SK-N-SH treated with all-trans-retinoic acid at 6 μM for 48 hours (cell line): ENCODE results near the gene PCIF1.

ENCODE experiments used
- ATAC-seq: fragments of 200-7000 bp; cut with Tn5 transposase; 3 replicates; pipeline ENCODE4 v1.9.1; 2020; ENCODE audit warnings: mild to moderate bottlenecking, moderate library complexity
- ARNTL ChIP-seq: fragments of 450-650 bp; formaldehyde crosslinking; IDR thresholded peaks from 2 replicates; pipeline ENCODE4 v1.5.0; 2020; ENCODE audit warnings: low read depth, mild to moderate bottlenecking, moderate library complexity, borderline replicate concordance
- BACH2 ChIP-seq: fragments of 250-450 bp; sonication (Bioruptor Pico); IDR thresholded peaks from 2 replicates; pipeline ENCODE4 v1.9.0; 2021; ENCODE audit warnings: mild to moderate bottlenecking, borderline replicate concordance
- CSRNP3 ChIP-seq: fragments of 250-450 bp; sonication (Bioruptor Pico); IDR thresholded peaks from 2 replicates; pipeline ENCODE4 v1.5.1; 2021; ENCODE audit warnings: mild to moderate bottlenecking, moderate library complexity
- ESRRG ChIP-seq: fragments of 250-450 bp; sonication (Bioruptor Pico); IDR thresholded peaks from 2 replicates; pipeline ENCODE4 v1.6.1; 2021; ENCODE audit warnings: mild to moderate bottlenecking
- GLIS3 ChIP-seq: fragments of 250-450 bp; sonication (Bioruptor Pico); IDR thresholded peaks from 2 replicates; pipeline ENCODE4 v1.5.0; 2020; ENCODE audit warnings: mild to moderate bottlenecking, moderate library complexity
- ISL1 ChIP-seq: fragments of 250-450 bp; sonication (Bioruptor Pico); IDR thresholded peaks from 2 replicates; pipeline ENCODE4 v2.1.2; 2022; ENCODE audit warnings: mild to moderate bottlenecking, moderate library complexity
- OSR1 ChIP-seq: fragments of 250-450 bp; sonication (Bioruptor Pico); IDR thresholded peaks from 2 replicates; pipeline ENCODE4 v1.8.0; 2022; ENCODE audit warnings: moderate library complexity, mild to moderate bottlenecking, inconsistent platforms
- POU6F1 ChIP-seq: fragments of 250-450 bp; sonication (Bioruptor Pico); IDR thresholded peaks from 2 replicates; pipeline ENCODE4 v1.8.0; 2021; ENCODE audit warnings: low read depth, mild to moderate bottlenecking, moderate library complexity, borderline replicate concordance
- SNAI2 ChIP-seq: fragments of 250-450 bp; sonication (Bioruptor Pico); IDR thresholded peaks from 2 replicates; pipeline ENCODE4 v1.5.0; 2020; ENCODE audit warnings: mild to moderate bottlenecking, moderate library complexity
- TSHZ2 ChIP-seq: fragments of 250-450 bp; sonication (Bioruptor Pico); IDR thresholded peaks from 2 replicates; pipeline ENCODE4 v1.5.0; 2020; ENCODE audit warnings: mild to moderate bottlenecking, moderate library complexity
- ZNF70 ChIP-seq: fragments of 450-650 bp; formaldehyde crosslinking; IDR thresholded peaks from 2 replicates; pipeline ENCODE4 v1.5.0; 2020; ENCODE audit warnings: mild to moderate bottlenecking, moderate library complexity
- TF ChIP-seq, protein P1 (sequence below): fragments of 250-450 bp; sonication (Bioruptor Pico); IDR thresholded peaks from 2 replicates; pipeline ENCODE4 v1.5.1; 2020; ENCODE audit warnings: low read depth, mild to moderate bottlenecking, moderate library complexity

Gene PCIF1

GRCh38 chr20:45945678-45946148, 11.2 kb downstream of the PCIF1 start (continued):
- no peak for TF ChIP-seq ZNF70 (CRISPR knock-in tag)
- TF ChIP-seq POU6F1 = no peak
- no peak for TF ChIP-seq ARNTL (CRISPR knock-in tag)
- no peak for TF ChIP-seq SNAI2 (CRISPR knock-in tag)
- no peak for TF ChIP-seq ISL1 (CRISPR knock-in tag)

DNA sequence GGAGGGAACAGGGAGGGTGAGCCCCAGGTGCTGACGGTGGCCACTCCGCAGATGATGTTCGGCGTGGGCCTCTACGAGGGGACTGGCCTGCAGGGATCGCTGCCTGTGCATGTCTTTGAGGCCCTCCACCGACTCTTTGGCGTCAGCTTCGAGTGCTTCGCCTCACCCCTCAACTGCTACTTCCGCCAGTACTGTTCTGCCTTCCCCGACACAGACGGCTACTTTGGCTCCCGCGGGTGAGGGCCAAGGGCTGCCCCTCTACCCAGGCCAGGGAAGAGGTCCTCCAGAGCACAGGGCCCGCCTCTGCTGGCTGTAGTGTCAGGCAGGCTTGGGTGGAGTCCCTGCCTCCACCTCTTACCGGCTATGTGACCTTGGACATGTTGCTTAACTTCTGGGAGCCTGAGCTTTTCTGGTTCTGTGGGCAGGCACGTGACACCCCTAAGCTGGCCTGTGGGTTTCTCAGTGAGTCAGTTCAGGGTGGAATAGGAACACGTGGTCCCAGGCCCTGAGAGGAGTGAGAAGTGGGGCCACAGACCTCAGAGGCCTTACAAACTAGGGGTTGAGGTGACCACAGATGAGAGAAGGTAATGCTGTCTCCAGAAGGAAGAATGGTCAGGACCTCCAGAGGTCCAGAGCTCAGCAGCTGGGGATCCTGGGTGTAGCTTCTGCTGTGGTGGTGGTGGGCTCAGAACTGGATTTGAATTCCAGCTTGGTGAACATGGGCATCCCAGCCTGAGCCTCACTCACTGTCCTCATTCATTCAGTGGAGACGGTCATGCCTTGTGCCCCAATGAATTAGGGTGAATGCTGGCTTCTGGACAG, 11.9 kb downstream of the PCIF1 start:
- no peak for ATAC-seq

GRCh38 chr20:45947110-45947866, 12.8 kb downstream of the PCIF1 start:
- no peak for ATAC-seq

More for the DNA sequence above, 11.9 kb downstream of the PCIF1 start:
- TF ChIP-seq ESRRG (no peak), OSR1 (CRISPR knock-in tag) (no peak), POU6F1 (no peak)
- TF ChIP-seq, protein P1, sequence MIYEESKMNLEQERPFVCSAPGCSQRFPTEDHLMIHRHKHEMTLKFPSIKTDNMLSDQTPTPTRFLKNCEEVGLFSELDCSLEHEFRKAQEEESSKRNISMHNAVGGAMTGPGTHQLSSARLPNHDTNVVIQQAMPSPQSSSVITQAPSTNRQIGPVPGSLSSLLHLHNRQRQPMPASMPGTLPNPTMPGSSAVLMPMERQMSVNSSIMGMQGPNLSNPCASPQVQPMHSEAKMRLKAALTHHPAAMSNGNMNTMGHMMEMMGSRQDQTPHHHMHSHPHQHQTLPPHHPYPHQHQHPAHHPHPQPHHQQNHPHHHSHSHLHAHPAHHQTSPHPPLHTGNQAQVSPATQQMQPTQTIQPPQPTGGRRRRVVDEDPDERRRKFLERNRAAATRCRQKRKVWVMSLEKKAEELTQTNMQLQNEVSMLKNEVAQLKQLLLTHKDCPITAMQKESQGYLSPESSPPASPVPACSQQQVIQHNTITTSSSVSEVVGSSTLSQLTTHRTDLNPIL (CRISPR knock-in tag) = no peak

More at GRCh38 chr20:45947110-45947866, 12.8 kb downstream of the PCIF1 start:
- TF ChIP-seq TSHZ2 (CRISPR knock-in tag) = no peak
- no peak for TF ChIP-seq BACH2 (CRISPR knock-in tag)
- no peak for TF ChIP-seq GLIS3 (CRISPR knock-in tag)
- no peak for TF ChIP-seq ZNF70 (CRISPR knock-in tag)
- TF ChIP-seq, protein P1 (CRISPR knock-in tag) = no peak
- TF ChIP-seq CSRNP3 (CRISPR knock-in tag) = no peak
- no peak for TF ChIP-seq OSR1 (CRISPR knock-in tag)
- no peak for TF ChIP-seq ARNTL (CRISPR knock-in tag)
- no peak for TF ChIP-seq ISL1 (CRISPR knock-in tag)
